Psoas muscle (tissue), 8 donors: ENCODE data around the gene PTPRG. TPM values are rescaled to one million over a fixed set of nuclear protein-coding genes. Genes with fewer than 3 reads are reported as not detected.

ENCODE experiments used
- ATAC-seq, 4 donors: fragments of 200-7000 bp; cut with Tn5 transposase; one replicate each; pipeline ENCODE4 v1.9.1; 2020; ENCODE audit warnings: moderate library complexity in 3 of 4, mild to moderate bottlenecking in 2 of 4
- DNase-seq, 2 donors: peaks; one replicate each; pipeline ENCODE4 v3.0.0-alpha.2; 2020
- H3K27ac ChIP-seq: fragments of 200-600 bp; one replicate; pipeline ENCODE4 v1.8.0; 2022
- H3K27me3 ChIP-seq, 3 donors: fragments of 200-600 bp in 1 of 3; one replicate each; pipeline versions ENCODE4 v1.6.1 to v1.8.0; 2013 to 2022; ENCODE audit warnings: low read length in 2 of 3, mild to moderate bottlenecking in 2 of 3, moderate library complexity in 1 of 3; ENCODE audit not compliant: insufficient read depth in 3 of 3
- H3K36me3 ChIP-seq, 2 donors: fragments of 200-600 bp in 1 of 2; one replicate each; pipeline versions ENCODE4 v1.6.1 to v1.8.0; 2013 to 2022; ENCODE audit warnings: low read depth in 1 of 2, mild to moderate bottlenecking in 1 of 2, moderate library complexity in 1 of 2; ENCODE audit not compliant: insufficient read depth in 1 of 2
- H3K4me1 ChIP-seq: fragments of 200-600 bp; one replicate; pipeline ENCODE4 v1.8.0; 2022
- H3K4me3 ChIP-seq: fragments of 200-600 bp; one replicate; pipeline ENCODE4 v1.8.0; 2022; ENCODE audit warnings: mild to moderate bottlenecking
- H3K9me3 ChIP-seq: fragments of 200-600 bp; one replicate; pipeline ENCODE4 v1.8.0; 2022
- WGBS, 3 donors: extraction: QIAGEN DNeasy Blood & Tissue Kit; methylation state at CpG; one replicate each; pipeline versions ENCODE4 v1.1.6 to v1.1.7; 2013; 5-methylcytosine and 5-hydroxymethylcytosine counted together
- intact Hi-C, 2 donors: fragments of 100-400 bp; cut with DNase I; formaldehyde crosslinking; loops; one replicate each; pipeline versions ENCODE4 v1.11.0 to v1.14.2; 2022
- polyA plus RNA-seq, 3 donors: library from polyadenylated mRNA; stranded (reverse); fragments of 200-250 nt; gene quantifications; one replicate each; pipeline ENCODE4 v1.2.3, GENCODE V29; 2013
- total RNA-seq, 4 donors: library from RNA; stranded (reverse); fragmentation: NEBNext Ultra II Directional in 2 of 4; extraction: Animal tissue kit (Norgen Biotek cat#: 25700) in 2 of 4; gene quantifications; one replicate each; pipeline versions ENCODE4 v1.2.1 to v1.2.4, GENCODE V29; 2021 to 2023
- TF ChIP-seq, protein P1 (sequence below): fragments of 200-600 bp; IDR thresholded peaks from one replicate; pipeline ENCODE4 v1.8.0; 2022; ENCODE audit warnings: antibody characterized with exemption
- donor health status: healthy with polysubstance abuse.
- donor health status: DM: no; HTN: no; CAD: no; lungs with moderate emphysema.
- donor health status: Bipolar disorder and iron deficiency.
- donor health status: healthy.
- donor health status: DM: yes; HTN: yes; CAD: no.
- donor health status: DM: no; HTN: no; CAD: no.
- donor health status: DM: no; HTN: no; CAD: no.
- donor health status: DM: yes; HTN: yes; CAD: no.

PTPRG gene
- total and polyA plus RNA-seq, 7 donors = 4.5 to 29.5 (median 12.6) TPM

- Histone ChIP-seq H3K36me3 (no peaks in the 10 kb centered on the region), H3K27ac (no peak overlapping the region), H3K9me3 (no peaks in the 10 kb centered on the region), H3K4me3 (no peak overlapping the region), H3K27me3 (no peaks in the 10 kb centered on the region), H3K4me1 (peaks cover 28% of the 10 kb centered on the region)
- DNase-seq (no peak), ATAC-seq (no peak)
- TF ChIP-seq, protein P1, sequence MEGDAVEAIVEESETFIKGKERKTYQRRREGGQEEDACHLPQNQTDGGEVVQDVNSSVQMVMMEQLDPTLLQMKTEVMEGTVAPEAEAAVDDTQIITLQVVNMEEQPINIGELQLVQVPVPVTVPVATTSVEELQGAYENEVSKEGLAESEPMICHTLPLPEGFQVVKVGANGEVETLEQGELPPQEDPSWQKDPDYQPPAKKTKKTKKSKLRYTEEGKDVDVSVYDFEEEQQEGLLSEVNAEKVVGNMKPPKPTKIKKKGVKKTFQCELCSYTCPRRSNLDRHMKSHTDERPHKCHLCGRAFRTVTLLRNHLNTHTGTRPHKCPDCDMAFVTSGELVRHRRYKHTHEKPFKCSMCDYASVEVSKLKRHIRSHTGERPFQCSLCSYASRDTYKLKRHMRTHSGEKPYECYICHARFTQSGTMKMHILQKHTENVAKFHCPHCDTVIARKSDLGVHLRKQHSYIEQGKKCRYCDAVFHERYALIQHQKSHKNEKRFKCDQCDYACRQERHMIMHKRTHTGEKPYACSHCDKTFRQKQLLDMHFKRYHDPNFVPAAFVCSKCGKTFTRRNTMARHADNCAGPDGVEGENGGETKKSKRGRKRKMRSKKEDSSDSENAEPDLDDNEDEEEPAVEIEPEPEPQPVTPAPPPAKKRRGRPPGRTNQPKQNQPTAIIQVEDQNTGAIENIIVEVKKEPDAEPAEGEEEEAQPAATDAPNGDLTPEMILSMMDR = no peak
- intact Hi-C loops = no loop called here
- 38 to 57% (median 46%) methylated on average over 2 of the region's 2 CpGs for WGBS, 3 donors
Measured at GRCh38 chr3:61648481-61648880, 87.1 kb downstream of the PTPRG start.

DNA sequence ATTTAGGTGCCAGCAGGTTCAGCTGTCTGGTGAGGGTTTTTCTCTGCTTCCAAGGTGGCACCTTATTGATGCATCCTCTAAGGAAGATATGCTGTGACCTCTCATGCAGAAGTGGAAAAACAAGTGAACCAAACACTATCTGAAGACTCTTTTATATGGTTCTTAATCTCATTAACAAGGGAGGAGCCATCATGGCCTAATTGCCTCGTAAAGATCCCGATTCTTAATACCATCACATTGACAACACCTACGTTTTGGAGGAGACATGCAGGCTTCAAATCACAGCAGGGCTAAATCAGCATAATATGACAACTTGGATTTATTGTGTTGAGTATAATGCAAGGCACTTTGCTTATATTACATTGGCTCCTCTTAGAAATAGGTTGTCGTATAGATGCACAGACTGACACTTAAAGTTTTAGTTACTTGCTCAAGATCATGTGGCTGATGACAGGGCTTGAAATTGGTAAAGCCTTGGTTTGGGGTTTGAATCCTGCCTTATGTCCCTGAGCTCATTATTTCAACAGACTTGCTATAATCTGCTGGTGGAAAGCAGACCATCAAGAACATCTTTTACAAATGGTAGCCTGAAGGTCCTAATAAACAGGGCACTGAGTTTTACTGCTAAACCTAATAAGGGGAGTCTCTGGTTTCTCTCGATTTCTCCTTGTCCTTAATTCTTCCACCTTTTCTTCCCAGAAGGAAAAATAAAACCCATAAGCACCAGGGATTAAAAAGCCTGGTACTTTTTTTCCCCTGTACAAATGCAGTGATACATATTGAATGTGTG is 88.2 kb downstream of the PTPRG start:
- no peaks in the 10 kb centered on the region for H3K36me3 ChIP-seq
- H3K27ac ChIP-seq = no peak overlapping the region
- no peak overlapping the region for H3K4me3 ChIP-seq
- TF ChIP-seq, protein P1 = no peak
- WGBS, 3 donors = 68 to 76% (median 75%) methylated on average over 5 of the region's 5 CpGs
- peak in 1 of 4 donors; percentile 11 for ATAC-seq
- no peaks in the 10 kb centered on the region for H3K27me3 ChIP-seq
- intact Hi-C loops = no loop called here
- DNase-seq = no peak
- H3K9me3 ChIP-seq = no peaks in the 10 kb centered on the region
- peaks cover 24% of the 10 kb centered on the region for H3K4me1 ChIP-seq

GRCh38 chr3:61650276-61650675 is 88.9 kb downstream of the PTPRG start:
- DNase-seq (peak in 1 of 2 donors; percentile 31), ATAC-seq (peak in 3 of 4 donors; percentile 63 to 74 (median 66))
- no peak overlapping the region for H3K27ac ChIP-seq
- H3K9me3 ChIP-seq = no peaks in the 10 kb centered on the region
- H3K27me3 ChIP-seq = no peaks in the 10 kb centered on the region
- intact Hi-C loops = no loop called here
- no peak overlapping the region for H3K4me3 ChIP-seq
- H3K4me1 ChIP-seq = peaks cover 24% of the 10 kb centered on the region
- WGBS, 3 donors = 14 to 71% (median 42%) methylated on average over 7 of the region's 7 CpGs
- TF ChIP-seq, protein P1 = no peak
- H3K36me3 ChIP-seq = no peaks in the 10 kb centered on the region

- Histone ChIP-seq H3K27ac (no peak overlapping the region), H3K36me3 (no peaks in the 10 kb centered on the region), H3K27me3 (no peaks in the 10 kb centered on the region), H3K9me3 (no peaks in the 10 kb centered on the region), H3K4me3 (no peak overlapping the region), H3K4me1 (peaks cover 24% of the 10 kb centered on the region)
- WGBS, 3 donors = 60 to 68% (median 61%) methylated on average over 4 of the region's 4 CpGs
- DNase-seq = no peak
- TF ChIP-seq, protein P1 = no peak
- no peak for ATAC-seq
- intact Hi-C loops = no loop called here
Measured at GRCh38 chr3:61650719-61651410, 89.5 kb downstream of the PTPRG start.
